PC-9 (cell line): ENCODE data around the gene TLE5.

Experiments
- EZH2 ChIP-seq: fragments of 200-600 bp; sonication (generic); IDR thresholded peaks from 2 replicates; pipeline ENCODE4 v1.8.0; 2017; ENCODE audit warnings: antibody characterized with exemption, low read depth
- TF ChIP-seq, protein P1 (sequence below): fragments of 200-600 bp; sonication (generic); conservative IDR thresholded peaks from 2 replicates; pipeline ENCODE4 v1.6.1; 2017; ENCODE audit warnings: mixed run types, antibody characterized with exemption, mild to moderate bottlenecking, moderate library complexity

DNA sequence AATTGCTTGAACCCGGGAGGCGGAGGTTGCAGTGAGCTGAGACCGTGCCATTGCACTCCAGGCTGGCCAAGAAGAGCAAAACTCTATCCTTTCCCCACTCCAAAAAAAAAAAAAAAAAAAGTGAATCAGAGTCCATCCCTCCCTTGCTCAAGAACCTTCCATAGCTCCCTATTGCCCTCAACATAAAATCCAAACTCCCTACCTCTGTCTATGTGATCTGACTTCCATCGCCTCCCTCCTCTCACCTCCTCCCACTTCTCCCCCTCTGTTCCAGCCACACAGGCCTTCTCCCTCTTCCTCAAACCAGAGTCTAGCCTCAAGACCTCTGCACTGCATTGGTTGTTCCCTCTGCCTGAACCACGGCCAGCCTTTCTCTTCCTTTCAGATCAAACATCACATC, 23.2 kb downstream of the TLE5 start:
- TF ChIP-seq, protein P1, sequence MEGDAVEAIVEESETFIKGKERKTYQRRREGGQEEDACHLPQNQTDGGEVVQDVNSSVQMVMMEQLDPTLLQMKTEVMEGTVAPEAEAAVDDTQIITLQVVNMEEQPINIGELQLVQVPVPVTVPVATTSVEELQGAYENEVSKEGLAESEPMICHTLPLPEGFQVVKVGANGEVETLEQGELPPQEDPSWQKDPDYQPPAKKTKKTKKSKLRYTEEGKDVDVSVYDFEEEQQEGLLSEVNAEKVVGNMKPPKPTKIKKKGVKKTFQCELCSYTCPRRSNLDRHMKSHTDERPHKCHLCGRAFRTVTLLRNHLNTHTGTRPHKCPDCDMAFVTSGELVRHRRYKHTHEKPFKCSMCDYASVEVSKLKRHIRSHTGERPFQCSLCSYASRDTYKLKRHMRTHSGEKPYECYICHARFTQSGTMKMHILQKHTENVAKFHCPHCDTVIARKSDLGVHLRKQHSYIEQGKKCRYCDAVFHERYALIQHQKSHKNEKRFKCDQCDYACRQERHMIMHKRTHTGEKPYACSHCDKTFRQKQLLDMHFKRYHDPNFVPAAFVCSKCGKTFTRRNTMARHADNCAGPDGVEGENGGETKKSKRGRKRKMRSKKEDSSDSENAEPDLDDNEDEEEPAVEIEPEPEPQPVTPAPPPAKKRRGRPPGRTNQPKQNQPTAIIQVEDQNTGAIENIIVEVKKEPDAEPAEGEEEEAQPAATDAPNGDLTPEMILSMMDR = no peak
- TF ChIP-seq EZH2 = no peak
